GM23338 (cell line): Measurements from ENCODE around the gene SCNN1A. TPM values are rescaled to one million over a fixed set of nuclear protein-coding genes. Genes with fewer than 3 reads are reported as not detected.

Source experiments
- EZH2 ChIP-seq: fragments of 200-600 bp; sonication (generic); IDR thresholded peaks from one replicate; pipeline ENCODE4 v1.8.0; 2017; ENCODE audit warnings: antibody characterized with exemption, mild to moderate bottlenecking, low read depth; ENCODE audit not compliant: unreplicated experiment
- EZH2phosphoT487 ChIP-seq: fragments of 200-600 bp; sonication (generic); IDR thresholded peaks from one replicate; pipeline ENCODE4 v1.8.1; 2018; ENCODE audit warnings: antibody characterized with exemption; ENCODE audit not compliant: unreplicated experiment
- JUNB ChIP-seq: IDR thresholded peaks from one replicate; pipeline ENCODE4 v1.6.1; 2016; ENCODE audit warnings: antibody characterized with exemption; ENCODE audit not compliant: unreplicated experiment
- NANOG ChIP-seq: IDR thresholded peaks from 2 replicates; pipeline ENCODE4 v1.6.1; 2016; ENCODE audit warnings: antibody characterized with exemption, borderline replicate concordance
- ZNF114 ChIP-seq: fragments of 250-450 bp; sonication (Bioruptor Pico); IDR thresholded peaks from 2 replicates; pipeline ENCODE4 v1.5.0; 2020; ENCODE audit warnings: mild to moderate bottlenecking, moderate library complexity
- ZNF331 ChIP-seq: fragments of 250-450 bp; sonication (Bioruptor Pico); IDR thresholded peaks from 2 replicates; pipeline ENCODE4 v1.5.0; 2020; ENCODE audit warnings: low read depth, mild to moderate bottlenecking, moderate library complexity
- polyA plus RNA-seq: library from polyadenylated mRNA; unstranded; fragments of >200 nt; fragmentation: Nextera tagmentation; extraction: Ambion mirVana; gene quantifications from 2 replicates; pipeline ENCODE4 v1.2.1, GENCODE V29; 2016
- total RNA-seq: library from RNA; depleted of rRNA; stranded (reverse); fragments of >200 nt; shearing (Covaris generic); gene quantifications from 2 replicates; pipeline ENCODE4 v1.2.3, GENCODE V29; 2014
- TF ChIP-seq, protein P1 (sequence below): fragments of 250-450 bp; sonication (Bioruptor Pico); IDR thresholded peaks from 2 replicates; pipeline ENCODE4 v1.5.0; 2020; ENCODE audit warnings: mild to moderate bottlenecking, moderate library complexity
- TF ChIP-seq, protein P2 (sequence below): IDR thresholded peaks from 2 replicates; pipeline ENCODE4 v1.6.1; 2016; ENCODE audit warnings: antibody characterized with exemption
- TF ChIP-seq, protein P3 (sequence below): IDR thresholded peaks from one replicate; pipeline ENCODE4 v1.6.1; 2018; ENCODE audit warnings: antibody characterized with exemption; ENCODE audit not compliant: unreplicated experiment
- TF ChIP-seq, protein P4 (sequence below), 2 experiments: fragments of 200-600 bp in 1 of 2; sonication (generic) in 1 of 2; conservative IDR thresholded peaks; 2 replicates each; pipeline versions ENCODE4 v1.5.1 to v1.6.1; 2016 to 2017; ENCODE audit warnings: antibody characterized with exemption in 2 of 2, low read depth in 2 of 2, mild to moderate bottlenecking in 2 of 2, moderate library complexity in 1 of 2

Gene SCNN1A
- total and polyA plus RNA-seq, 2 experiments from 2014 or later = 37.1 to 125 TPM

DNA sequence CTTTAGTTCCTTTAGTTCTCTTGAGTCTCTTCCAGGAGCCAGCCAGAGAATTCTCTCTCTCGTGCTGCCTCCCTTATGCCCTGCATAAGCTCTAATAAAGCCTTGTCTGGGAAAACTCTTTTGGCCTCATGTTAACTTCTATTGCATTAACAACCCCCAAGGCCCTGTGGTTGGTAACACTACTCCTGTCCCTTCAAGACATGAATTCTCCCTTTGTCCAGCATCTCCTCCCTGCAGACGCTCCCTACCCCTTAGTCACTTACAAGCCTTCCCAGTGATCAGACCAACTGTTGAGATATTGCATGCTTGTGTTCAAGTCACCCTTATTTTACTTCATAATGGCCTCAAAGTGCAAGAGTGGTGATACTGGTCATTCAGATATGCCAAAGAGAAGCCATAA, 20.7 kb upstream of the SCNN1A start (continued):
- TF ChIP-seq, protein P1, sequence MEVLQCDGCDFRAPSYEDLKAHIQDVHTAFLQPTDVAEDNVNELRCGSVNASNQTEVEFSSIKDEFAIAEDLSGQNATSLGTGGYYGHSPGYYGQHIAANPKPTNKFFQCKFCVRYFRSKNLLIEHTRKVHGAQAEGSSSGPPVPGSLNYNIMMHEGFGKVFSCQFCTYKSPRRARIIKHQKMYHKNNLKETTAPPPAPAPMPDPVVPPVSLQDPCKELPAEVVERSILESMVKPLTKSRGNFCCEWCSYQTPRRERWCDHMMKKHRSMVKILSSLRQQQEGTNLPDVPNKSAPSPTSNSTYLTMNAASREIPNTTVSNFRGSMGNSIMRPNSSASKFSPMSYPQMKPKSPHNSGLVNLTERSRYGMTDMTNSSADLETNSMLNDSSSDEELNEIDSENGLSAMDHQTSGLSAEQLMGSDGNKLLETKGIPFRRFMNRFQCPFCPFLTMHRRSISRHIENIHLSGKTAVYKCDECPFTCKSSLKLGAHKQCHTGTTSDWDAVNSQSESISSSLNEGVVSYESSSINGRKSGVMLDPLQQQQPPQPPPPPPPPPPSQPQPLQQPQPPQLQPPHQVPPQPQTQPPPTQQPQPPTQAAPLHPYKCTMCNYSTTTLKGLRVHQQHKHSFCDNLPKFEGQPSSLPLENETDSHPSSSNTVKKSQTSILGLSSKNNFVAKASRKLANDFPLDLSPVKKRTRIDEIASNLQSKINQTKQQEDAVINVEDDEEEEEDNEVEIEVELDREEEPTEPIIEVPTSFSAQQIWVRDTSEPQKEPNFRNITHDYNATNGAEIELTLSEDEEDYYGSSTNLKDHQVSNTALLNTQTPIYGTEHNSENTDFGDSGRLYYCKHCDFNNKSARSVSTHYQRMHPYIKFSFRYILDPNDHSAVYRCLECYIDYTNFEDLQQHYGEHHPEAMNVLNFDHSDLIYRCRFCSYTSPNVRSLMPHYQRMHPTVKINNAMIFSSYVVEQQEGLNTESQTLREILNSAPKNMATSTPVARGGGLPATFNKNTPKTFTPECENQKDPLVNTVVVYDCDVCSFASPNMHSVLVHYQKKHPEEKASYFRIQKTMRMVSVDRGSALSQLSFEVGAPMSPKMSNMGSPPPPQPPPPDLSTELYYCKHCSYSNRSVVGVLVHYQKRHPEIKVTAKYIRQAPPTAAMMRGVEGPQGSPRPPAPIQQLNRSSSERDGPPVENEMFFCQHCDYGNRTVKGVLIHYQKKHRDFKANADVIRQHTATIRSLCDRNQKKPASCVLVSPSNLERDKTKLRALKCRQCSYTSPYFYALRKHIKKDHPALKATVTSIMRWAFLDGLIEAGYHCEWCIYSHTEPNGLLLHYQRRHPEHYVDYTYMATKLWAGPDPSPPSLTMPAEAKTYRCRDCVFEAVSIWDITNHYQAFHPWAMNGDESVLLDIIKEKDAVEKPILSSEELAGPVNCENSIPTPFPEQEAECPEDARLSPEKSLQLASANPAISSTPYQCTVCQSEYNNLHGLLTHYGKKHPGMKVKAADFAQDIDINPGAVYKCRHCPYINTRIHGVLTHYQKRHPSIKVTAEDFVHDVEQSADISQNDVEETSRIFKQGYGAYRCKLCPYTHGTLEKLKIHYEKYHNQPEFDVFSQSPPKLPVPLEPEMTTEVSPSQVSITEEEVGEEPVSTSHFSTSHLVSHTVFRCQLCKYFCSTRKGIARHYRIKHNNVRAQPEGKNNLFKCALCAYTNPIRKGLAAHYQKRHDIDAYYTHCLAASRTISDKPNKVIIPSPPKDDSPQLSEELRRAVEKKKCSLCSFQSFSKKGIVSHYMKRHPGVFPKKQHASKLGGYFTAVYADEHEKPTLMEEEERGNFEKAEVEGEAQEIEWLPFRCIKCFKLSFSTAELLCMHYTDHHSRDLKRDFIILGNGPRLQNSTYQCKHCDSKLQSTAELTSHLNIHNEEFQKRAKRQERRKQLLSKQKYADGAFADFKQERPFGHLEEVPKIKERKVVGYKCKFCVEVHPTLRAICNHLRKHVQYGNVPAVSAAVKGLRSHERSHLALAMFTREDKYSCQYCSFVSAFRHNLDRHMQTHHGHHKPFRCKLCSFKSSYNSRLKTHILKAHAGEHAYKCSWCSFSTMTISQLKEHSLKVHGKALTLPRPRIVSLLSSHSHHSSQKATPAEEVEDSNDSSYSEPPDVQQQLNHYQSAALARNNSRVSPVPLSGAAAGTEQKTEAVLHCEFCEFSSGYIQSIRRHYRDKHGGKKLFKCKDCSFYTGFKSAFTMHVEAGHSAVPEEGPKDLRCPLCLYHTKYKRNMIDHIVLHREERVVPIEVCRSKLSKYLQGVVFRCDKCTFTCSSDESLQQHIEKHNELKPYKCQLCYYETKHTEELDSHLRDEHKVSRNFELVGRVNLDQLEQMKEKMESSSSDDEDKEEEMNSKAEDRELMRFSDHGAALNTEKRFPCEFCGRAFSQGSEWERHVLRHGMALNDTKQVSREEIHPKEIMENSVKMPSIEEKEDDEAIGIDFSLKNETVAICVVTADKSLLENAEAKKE (CRISPR knock-in tag) = no peak
- TF ChIP-seq ZNF114 (no peak), EZH2phosphoT487 (no peak), JUNB (no peak), NANOG (no peak), EZH2 (no peak), ZNF331 (CRISPR knock-in tag) (no peak)
- TF ChIP-seq, protein P2, sequence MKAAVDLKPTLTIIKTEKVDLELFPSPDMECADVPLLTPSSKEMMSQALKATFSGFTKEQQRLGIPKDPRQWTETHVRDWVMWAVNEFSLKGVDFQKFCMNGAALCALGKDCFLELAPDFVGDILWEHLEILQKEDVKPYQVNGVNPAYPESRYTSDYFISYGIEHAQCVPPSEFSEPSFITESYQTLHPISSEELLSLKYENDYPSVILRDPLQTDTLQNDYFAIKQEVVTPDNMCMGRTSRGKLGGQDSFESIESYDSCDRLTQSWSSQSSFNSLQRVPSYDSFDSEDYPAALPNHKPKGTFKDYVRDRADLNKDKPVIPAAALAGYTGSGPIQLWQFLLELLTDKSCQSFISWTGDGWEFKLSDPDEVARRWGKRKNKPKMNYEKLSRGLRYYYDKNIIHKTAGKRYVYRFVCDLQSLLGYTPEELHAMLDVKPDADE = no peak
- TF ChIP-seq, protein P3, sequence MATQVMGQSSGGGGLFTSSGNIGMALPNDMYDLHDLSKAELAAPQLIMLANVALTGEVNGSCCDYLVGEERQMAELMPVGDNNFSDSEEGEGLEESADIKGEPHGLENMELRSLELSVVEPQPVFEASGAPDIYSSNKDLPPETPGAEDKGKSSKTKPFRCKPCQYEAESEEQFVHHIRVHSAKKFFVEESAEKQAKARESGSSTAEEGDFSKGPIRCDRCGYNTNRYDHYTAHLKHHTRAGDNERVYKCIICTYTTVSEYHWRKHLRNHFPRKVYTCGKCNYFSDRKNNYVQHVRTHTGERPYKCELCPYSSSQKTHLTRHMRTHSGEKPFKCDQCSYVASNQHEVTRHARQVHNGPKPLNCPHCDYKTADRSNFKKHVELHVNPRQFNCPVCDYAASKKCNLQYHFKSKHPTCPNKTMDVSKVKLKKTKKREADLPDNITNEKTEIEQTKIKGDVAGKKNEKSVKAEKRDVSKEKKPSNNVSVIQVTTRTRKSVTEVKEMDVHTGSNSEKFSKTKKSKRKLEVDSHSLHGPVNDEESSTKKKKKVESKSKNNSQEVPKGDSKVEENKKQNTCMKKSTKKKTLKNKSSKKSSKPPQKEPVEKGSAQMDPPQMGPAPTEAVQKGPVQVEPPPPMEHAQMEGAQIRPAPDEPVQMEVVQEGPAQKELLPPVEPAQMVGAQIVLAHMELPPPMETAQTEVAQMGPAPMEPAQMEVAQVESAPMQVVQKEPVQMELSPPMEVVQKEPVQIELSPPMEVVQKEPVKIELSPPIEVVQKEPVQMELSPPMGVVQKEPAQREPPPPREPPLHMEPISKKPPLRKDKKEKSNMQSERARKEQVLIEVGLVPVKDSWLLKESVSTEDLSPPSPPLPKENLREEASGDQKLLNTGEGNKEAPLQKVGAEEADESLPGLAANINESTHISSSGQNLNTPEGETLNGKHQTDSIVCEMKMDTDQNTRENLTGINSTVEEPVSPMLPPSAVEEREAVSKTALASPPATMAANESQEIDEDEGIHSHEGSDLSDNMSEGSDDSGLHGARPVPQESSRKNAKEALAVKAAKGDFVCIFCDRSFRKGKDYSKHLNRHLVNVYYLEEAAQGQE = no peak
- TF ChIP-seq, protein P4, sequence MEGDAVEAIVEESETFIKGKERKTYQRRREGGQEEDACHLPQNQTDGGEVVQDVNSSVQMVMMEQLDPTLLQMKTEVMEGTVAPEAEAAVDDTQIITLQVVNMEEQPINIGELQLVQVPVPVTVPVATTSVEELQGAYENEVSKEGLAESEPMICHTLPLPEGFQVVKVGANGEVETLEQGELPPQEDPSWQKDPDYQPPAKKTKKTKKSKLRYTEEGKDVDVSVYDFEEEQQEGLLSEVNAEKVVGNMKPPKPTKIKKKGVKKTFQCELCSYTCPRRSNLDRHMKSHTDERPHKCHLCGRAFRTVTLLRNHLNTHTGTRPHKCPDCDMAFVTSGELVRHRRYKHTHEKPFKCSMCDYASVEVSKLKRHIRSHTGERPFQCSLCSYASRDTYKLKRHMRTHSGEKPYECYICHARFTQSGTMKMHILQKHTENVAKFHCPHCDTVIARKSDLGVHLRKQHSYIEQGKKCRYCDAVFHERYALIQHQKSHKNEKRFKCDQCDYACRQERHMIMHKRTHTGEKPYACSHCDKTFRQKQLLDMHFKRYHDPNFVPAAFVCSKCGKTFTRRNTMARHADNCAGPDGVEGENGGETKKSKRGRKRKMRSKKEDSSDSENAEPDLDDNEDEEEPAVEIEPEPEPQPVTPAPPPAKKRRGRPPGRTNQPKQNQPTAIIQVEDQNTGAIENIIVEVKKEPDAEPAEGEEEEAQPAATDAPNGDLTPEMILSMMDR (conservative IDR thresholded peaks at IDR 0.05; ENCODE audit: low read depth in 2 of 2) = no peak
